Activated T-cell treated with anti-CD3 and anti-CD28 coated beads, Interleukin-2, amount 50 U/mL, for 72 hours (primary cell): ENCODE measurements around the gene FGF5. TPM values are rescaled to one million over a fixed set of nuclear protein-coding genes. Genes with fewer than 3 reads are reported as not detected.
A peak's percentile ranks its signal among the peaks of the same experiment; 100 is the strongest.

ENCODE experiments used
- ATAC-seq, 2 donors: fragments of 150-1000 bp; cut with Tn5 transposase; replicated peaks in 1 of 2; 2 replicates each; pipeline ENCODE4 v1.10.0; 2021; ENCODE audit warnings: moderate library complexity in 2 of 2, mild to moderate bottlenecking in 1 of 2
- DNase-seq, 2 donors: peaks; one replicate each; pipeline ENCODE4 v3.0.0; 2021 to 2022; ENCODE audit warnings: mixed read lengths in 1 of 2
- H3K27ac Mint-ChIP-seq: one replicate; pipeline ENCODE4 v1.8.0; 2022; ENCODE audit warnings: mild to moderate bottlenecking, moderate library complexity, mixed read lengths
- H3K27me3 Mint-ChIP-seq: one replicate; pipeline ENCODE4 v1.8.0; 2022; ENCODE audit warnings: low read depth, mixed read lengths
- H3K36me3 Mint-ChIP-seq, 2 donors: one replicate each; pipeline ENCODE4 v1.8.0; 2022; ENCODE audit warnings: mixed read lengths in 2 of 2, mild to moderate bottlenecking in 1 of 2; ENCODE audit not compliant: insufficient read depth in 2 of 2
- H3K4me1 Mint-ChIP-seq: one replicate; pipeline ENCODE4 v1.8.0; 2022; ENCODE audit warnings: low read depth, mixed read lengths
- H3K4me3 Mint-ChIP-seq, 2 donors: one replicate each; pipeline ENCODE4 v1.8.0; 2022; ENCODE audit warnings: mild to moderate bottlenecking in 2 of 2, mixed read lengths in 2 of 2, moderate library complexity in 2 of 2
- H3K9me3 Mint-ChIP-seq, 2 donors: one replicate each; pipeline ENCODE4 v1.8.0; 2022; ENCODE audit warnings: mixed read lengths in 2 of 2
- total RNA-seq, 2 donors: library from RNA; stranded (reverse); gene quantifications; one replicate each; pipeline ENCODE4 v1.2.3, GENCODE V29; 2022

The FGF5 gene
- total RNA-seq, 2 donors from 2014 or later: not detected

DNA sequence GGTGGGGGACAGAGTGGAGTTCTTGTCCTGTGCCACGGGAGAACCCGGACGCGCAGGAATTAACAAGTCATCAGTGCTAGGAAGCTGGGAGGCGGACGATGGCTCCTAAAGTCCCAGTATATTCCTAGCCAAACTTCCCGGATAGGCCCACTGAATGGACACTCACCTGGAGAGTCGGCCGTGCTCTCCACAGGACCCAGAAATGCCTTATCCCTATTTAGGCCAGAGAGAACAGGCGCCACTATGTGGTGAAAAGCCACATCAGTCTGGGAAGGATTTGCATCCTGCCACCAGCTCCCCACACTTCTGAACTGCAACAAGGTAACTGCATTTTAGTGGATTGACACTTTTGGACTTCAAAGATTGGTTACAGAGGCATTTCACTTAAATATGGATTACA is 70.1 kb downstream of the FGF5 start:
- DNase-seq (no peak), ATAC-seq (no peak)
- Mint-ChIP-seq H3K4me1 (peaks cover 8% of the 10 kb centered on the region), H3K36me3 (peaks cover 0 to under 1% of the 10 kb centered on the region in 2 donors), H3K4me3 (peak overlapping the region; percentile 86 to 87), H3K27ac (no peak overlapping the region), H3K27me3 (peaks cover 10% of the 10 kb centered on the region), H3K9me3 (no peaks in the 10 kb centered on the region)

DNA sequence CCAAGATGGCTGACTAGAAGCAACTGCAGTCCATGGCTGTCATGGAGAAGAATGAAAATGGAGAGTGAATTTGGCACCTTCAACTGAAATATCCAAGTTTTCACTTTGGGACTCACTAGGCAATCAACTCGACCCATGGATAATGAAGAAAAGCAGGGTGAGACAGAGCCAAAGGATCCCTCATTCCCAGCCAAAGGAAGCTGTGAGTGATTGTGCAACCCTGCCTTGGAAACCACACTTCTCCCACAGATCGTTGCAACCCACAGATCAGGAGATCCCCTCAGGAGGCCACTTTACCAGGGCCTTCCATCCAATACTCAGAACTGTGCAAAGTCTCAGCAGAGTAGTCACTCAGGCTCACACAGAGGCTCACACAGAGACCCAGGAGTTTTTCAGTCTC is 73.6 kb downstream of the FGF5 start:
- H3K4me3 Mint-ChIP-seq: no peak overlapping the region
- no peak overlapping the region for H3K27ac Mint-ChIP-seq
- ATAC-seq (no peak), DNase-seq (no peak)
- H3K9me3 Mint-ChIP-seq: peaks cover 5 to 9% of the 10 kb centered on the region in 2 donors
- peaks cover 10% of the 10 kb centered on the region for H3K27me3 Mint-ChIP-seq
- H3K36me3 Mint-ChIP-seq: peaks cover 3% of the 10 kb centered on the region in 2 donors
- H3K4me1 Mint-ChIP-seq: peaks cover 8% of the 10 kb centered on the region

Other genes starting within 250 kb of the FGF5 start
- 10 to 100 TPM in 1 of 2 donors, 1 to 10 TPM in 1; 6.7 to 12.4 TPM for gene ANTXR2, start 193.4 kb upstream of the FGF5 start, total RNA-seq
- 1 to 10 TPM; 1.8 to 3.3 TPM for gene PRDM8, start 69.2 kb upstream of the FGF5 start, total RNA-seq
- gene CFAP299, start 69.1 kb downstream of the FGF5 start, total RNA-seq: not detected